ENCODE results near the gene FLVCR1.

GRCh38 chr1:212867192-212867591 is 9.1 kb downstream of the FLVCR1 start:
- TF ChIP-seq, protein P1, sequence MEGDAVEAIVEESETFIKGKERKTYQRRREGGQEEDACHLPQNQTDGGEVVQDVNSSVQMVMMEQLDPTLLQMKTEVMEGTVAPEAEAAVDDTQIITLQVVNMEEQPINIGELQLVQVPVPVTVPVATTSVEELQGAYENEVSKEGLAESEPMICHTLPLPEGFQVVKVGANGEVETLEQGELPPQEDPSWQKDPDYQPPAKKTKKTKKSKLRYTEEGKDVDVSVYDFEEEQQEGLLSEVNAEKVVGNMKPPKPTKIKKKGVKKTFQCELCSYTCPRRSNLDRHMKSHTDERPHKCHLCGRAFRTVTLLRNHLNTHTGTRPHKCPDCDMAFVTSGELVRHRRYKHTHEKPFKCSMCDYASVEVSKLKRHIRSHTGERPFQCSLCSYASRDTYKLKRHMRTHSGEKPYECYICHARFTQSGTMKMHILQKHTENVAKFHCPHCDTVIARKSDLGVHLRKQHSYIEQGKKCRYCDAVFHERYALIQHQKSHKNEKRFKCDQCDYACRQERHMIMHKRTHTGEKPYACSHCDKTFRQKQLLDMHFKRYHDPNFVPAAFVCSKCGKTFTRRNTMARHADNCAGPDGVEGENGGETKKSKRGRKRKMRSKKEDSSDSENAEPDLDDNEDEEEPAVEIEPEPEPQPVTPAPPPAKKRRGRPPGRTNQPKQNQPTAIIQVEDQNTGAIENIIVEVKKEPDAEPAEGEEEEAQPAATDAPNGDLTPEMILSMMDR (conservative IDR thresholded peaks at IDR 0.05) = no peak
- TF ChIP-seq ZFX (IDR thresholded peaks at IDR 0.05) = no peak
